LNCaP clone FGC (cell line): Measurements from ENCODE around the gene DUSP7.
"Not testable (repeated sequence)": the region's sequence is repeated elsewhere in the genome, so short reads cannot be mapped to it uniquely, and the experiment has no call there.

Experiments used
- DNase-seq: peaks from one replicate; pipeline ENCODE4 v3.0.0-alpha.2; 2011; ENCODE audit warnings: low read depth
- H3K4me3 ChIP-seq: 2 replicates; pipeline ENCODE4 v1.5.1; 2011; ENCODE audit warnings: mild to moderate bottlenecking, low read depth, low read length, control low read depth
- TF ChIP-seq, protein P1 (sequence below): IDR thresholded peaks from 2 replicates; pipeline ENCODE4 v1.5.1; 2012; ENCODE audit warnings: mild to moderate bottlenecking; ENCODE audit not compliant: control insufficient read depth, insufficient read depth; ENCODE audit errors: extremely low read depth

Gene DUSP7

GRCh38 chr3:52046902-52047239, 9.5 kb downstream of the DUSP7 start:
- H3K4me3 ChIP-seq: no peak overlapping the region
- no peak for DNase-seq
- TF ChIP-seq, protein P1, sequence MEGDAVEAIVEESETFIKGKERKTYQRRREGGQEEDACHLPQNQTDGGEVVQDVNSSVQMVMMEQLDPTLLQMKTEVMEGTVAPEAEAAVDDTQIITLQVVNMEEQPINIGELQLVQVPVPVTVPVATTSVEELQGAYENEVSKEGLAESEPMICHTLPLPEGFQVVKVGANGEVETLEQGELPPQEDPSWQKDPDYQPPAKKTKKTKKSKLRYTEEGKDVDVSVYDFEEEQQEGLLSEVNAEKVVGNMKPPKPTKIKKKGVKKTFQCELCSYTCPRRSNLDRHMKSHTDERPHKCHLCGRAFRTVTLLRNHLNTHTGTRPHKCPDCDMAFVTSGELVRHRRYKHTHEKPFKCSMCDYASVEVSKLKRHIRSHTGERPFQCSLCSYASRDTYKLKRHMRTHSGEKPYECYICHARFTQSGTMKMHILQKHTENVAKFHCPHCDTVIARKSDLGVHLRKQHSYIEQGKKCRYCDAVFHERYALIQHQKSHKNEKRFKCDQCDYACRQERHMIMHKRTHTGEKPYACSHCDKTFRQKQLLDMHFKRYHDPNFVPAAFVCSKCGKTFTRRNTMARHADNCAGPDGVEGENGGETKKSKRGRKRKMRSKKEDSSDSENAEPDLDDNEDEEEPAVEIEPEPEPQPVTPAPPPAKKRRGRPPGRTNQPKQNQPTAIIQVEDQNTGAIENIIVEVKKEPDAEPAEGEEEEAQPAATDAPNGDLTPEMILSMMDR: no peak

DNA sequence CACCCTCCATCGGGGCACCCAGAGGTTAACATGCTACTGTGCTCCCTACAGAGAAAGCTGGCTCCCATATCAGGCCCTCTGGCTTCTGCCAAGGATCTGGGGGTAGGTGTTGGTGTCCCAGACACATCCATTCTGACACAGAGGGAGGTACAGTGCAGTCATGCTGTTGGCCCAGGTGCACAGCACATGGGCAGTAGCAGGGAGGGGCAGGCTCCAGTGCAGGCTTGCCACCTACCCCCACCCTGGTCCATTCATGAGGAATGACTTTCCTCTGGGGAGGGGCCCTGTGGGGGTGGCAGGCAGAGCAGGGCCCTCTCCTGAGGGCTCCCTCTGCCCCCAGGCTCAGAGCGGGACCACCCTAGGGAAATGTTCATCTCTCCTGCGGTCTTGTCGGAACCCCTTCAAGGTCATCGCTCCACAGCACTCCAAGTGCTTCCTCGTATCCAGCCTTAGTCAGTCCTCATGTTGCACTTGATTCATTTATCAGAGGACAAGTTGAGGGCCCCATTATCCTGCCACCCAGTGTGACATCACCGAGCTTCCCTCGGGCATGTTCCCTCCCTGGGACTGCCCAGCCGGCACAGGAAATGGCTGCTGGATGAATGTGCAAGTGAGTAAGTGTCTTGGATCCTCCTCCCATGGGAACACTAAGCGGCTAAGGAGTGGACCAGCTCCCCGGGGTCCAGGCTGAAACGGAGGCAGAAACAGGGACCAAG, 10.0 kb downstream of the DUSP7 start:
- TF ChIP-seq, protein P1: no peak
- no peak overlapping the region for H3K4me3 ChIP-seq
- DNase-seq: no peak

DNA sequence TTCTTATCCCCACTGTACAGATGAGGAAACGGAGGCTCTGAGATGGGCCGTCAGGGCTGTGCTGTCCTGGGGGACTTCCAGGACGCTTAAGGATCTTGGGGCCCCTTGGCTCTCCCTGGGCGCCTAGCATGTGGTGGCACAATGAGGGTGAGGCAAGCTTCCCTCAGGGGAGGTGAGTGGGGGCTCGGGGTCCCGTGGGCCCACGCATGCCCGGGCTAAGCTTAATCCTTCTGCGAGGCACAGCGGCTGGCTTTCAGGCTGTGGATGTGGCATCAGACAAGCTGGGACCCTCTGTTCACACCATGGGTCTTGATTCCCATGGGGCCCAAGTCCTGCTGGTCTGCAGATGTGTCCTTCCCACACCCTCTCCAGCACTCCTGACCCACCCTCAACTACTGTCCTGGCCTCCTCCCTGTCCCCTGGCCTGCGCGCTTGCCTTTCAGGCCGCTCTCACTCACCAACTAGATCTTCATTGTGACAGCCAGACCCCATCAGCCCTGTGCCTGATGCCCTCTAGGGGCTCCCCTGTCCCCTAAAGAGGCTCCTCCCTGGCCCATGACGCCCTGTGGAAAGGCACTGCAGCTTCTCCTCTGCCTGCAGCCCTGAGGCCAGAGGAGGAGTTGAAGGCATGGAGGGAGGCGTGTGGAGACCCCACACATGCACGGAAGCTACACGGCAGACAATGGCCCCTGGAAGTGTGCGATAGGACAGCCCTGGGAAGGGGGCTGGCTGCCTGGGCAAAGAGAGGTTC, 11.3 kb downstream of the DUSP7 start:
- H3K4me3 ChIP-seq: no peak overlapping the region
- TF ChIP-seq, protein P1: no peak
- no peak for DNase-seq

DNA sequence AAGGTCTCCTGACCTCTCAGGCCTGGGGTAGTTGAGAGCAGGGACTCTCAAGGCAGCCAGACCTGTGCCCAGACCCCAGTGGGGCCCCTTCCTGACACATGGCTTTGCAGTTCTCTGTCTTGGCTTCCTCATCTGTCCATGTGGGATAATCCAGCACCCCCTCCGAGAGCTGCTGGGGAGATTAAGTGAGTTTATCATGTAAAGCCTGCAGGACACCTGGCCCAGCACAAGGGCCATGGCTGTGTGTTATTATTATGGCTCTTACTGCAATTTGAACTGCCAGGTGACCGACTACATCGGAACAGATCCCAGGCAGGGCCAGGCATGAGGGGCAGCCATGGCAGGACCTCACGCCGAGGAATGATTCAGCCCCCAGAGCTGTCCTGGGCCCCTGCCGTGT, 12.6 kb downstream of the DUSP7 start:
- TF ChIP-seq, protein P1: no peak
- DNase-seq: no peak
- H3K4me3 ChIP-seq: no peak overlapping the region

DNA sequence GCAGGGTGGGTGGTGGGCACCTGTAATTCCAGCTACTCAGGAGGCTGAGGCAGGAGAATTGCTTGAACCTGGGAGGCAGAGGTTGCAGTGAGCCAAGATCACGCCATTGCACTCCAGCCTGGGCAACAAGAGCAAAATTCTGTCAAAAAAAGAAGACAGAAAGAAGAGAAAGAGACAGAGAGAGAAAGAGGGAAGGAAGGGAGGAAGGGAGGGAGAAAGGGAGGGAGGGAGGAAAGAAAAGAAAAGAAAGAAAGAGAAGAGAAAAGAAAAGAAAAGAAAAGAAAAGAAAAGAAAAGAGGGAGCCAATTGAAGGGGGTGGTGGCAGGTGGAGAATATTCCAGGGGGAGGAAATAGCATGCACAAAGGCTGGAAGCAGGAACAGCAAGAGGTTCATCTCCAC, 13.3 kb downstream of the DUSP7 start:
- DNase-seq, H3K4me3 ChIP-seq: not testable (repeated sequence)

- no peak for DNase-seq
- no peak overlapping the region for H3K4me3 ChIP-seq
- TF ChIP-seq, protein P1: no peak
Observed at GRCh38 chr3:52041118-52041731, 15.1 kb downstream of the DUSP7 start.

DNA sequence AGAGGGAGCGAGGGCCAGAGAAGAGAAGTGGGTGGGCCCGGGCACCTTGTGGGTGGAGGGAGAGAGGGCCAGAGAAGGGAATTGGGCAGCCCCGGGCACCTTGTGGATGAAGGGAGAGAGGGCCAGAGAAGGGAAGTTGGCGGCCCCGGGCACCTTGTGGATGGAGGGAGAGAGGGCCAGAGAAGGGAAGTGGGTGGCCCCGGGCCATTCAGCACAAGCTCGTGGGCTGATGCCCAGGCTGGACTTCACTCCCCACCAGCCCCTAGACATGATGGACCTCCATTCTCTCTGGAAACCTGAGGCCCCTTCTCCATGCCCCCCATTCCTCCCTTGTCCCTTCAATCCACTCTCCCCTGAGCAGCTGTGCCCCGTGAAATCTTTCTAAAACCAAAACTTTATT, 15.8 kb downstream of the DUSP7 start:
- H3K4me3 ChIP-seq: no peak overlapping the region
- TF ChIP-seq, protein P1: no peak
- no peak for DNase-seq
